Suprapubic skin (tissue), 4 donors: ENCODE results near the gene ADAMTS12.

ENCODE experiments used
- CTCF ChIP-seq, 2 donors: fragments of 200-600 bp in 1 of 2; fragments of 450-650 bp in 1 of 2; sonication (generic) in 1 of 2; IDR thresholded peaks; one replicate each; pipeline ENCODE4 v1.5.1; 2016 to 2019; ENCODE audit warnings: antibody characterized with exemption in 2 of 2, mild to moderate bottlenecking in 1 of 2, moderate library complexity in 1 of 2
- EP300 ChIP-seq: sonication (generic); formaldehyde crosslinking; IDR thresholded peaks from one replicate; pipeline ENCODE4 v1.6.1; 2017; ENCODE audit warnings: antibody characterized with exemption
- POLR2AphosphoS5 ChIP-seq, 3 donors: sonication (generic); formaldehyde crosslinking; IDR thresholded peaks; one replicate each; pipeline ENCODE4 v1.6.1; 2017; ENCODE audit warnings: antibody characterized with exemption in 3 of 3

- no peak for TF ChIP-seq CTCF (IDR thresholded peaks at IDR 0.05)
- no peak for TF ChIP-seq POLR2AphosphoS5 (IDR thresholded peaks at IDR 0.05)
- TF ChIP-seq EP300, result no peak
Observed at GRCh38 chr5:33850100-33850594, 41.6 kb downstream of the ADAMTS12 start.
